ENCODE measurements around the gene ZBTB7C. TPM values are rescaled to one million over a fixed set of nuclear protein-coding genes. Genes with fewer than 3 reads are reported as not detected.

Gene ZBTB7C
- total and polyA plus RNA-seq, 2 donors (not counting 1 experiment from before 2014, with no cell fraction given) = not detected

GRCh38 chr18:48194591-48195181 is 214.5 kb downstream of the ZBTB7C start:
- ATAC-seq (ENCODE audit: low read depth) (no peak), DNase-seq (no peak)
- Mint-ChIP-seq H3K4me1 (no peaks in the 10 kb centered on the region), H3K27ac (no peak overlapping the region), H3K4me3 (no peak overlapping the region), H3K27me3 (peaks cover 19% of the 10 kb centered on the region), H3K9me3 (ENCODE audit: insufficient read depth) (peaks cover 4% of the 10 kb centered on the region)
- no peak overlapping the region for H3K27ac ChIP-seq (ENCODE audit: low read length in 2 of 2)
- 72% methylated on average over 2 of the region's 4 CpGs for WGBS (ENCODE audit: insufficient coverage)
- no peaks in the 10 kb centered on the region for H4K20me1 ChIP-seq (ENCODE audit: control insufficient read depth, insufficient read depth, low read length, poor library complexity, severe bottlenecking)
- intact Hi-C loops (cut with micrococcal nuclease) = no loop called here
- CTCF ChIA-PET = no interaction called here
- H3K27me3 ChIP-seq (replicated peaks in 1 of 4; ENCODE audit: control extremely low read depth in 1 of 4, control insufficient read depth in 3 of 4, insufficient read depth in 4 of 4, low read length in 3 of 4) = peaks cover 0 to 4% (median 0%) of the 10 kb centered on the region in 4 experiments
- H2AFZ ChIP-seq (ENCODE audit: insufficient read depth, low read depth, low read length, poor library complexity, severe bottlenecking) = no peak overlapping the region
- no peak overlapping the region for H3K4me3 ChIP-seq (ENCODE audit: control extremely low read depth in 1 of 5, extremely low read depth in 1 of 5, insufficient read depth in 1 of 5, low read depth in 2 of 5, low read length in 4 of 5)
- no peak overlapping the region for H3K4me2 ChIP-seq (replicated peaks; ENCODE audit: low read depth, low read length, poor library complexity, severe bottlenecking)
- H3K79me2 ChIP-seq (ENCODE audit: control insufficient read depth, insufficient read depth, low read length) = no peaks in the 10 kb centered on the region
- H3K9ac ChIP-seq (ENCODE audit: low read length) = no peak overlapping the region
- no peaks in the 10 kb centered on the region for H3K4me1 ChIP-seq (ENCODE audit: control insufficient read depth in 2 of 2, insufficient read depth in 2 of 2, low read length in 2 of 2)
- peaks cover 0 to 9% (median 0%) of the 10 kb centered on the region in 3 donors for H3K9me3 ChIP-seq (ENCODE audit: control extremely low read depth in 1 of 3, control insufficient read depth in 2 of 3, insufficient read depth in 1 of 3, low read length in 2 of 3)
- POLR2A ChIA-PET = no interaction called here
- no peaks in the 10 kb centered on the region for H3K36me3 ChIP-seq (replicated peaks in 1 of 2; ENCODE audit: control extremely low read depth in 1 of 2, control insufficient read depth in 1 of 2, extremely low read depth in 1 of 2, insufficient read depth in 2 of 2, low read length in 1 of 2)
- TF ChIP-seq EZH2 (IDR thresholded peaks at IDR 0.05; ENCODE audit: borderline replicate concordance, insufficient read depth, low read depth, low read length, poor library complexity, severe bottlenecking) = no peak
- TF ChIP-seq, protein P1, sequence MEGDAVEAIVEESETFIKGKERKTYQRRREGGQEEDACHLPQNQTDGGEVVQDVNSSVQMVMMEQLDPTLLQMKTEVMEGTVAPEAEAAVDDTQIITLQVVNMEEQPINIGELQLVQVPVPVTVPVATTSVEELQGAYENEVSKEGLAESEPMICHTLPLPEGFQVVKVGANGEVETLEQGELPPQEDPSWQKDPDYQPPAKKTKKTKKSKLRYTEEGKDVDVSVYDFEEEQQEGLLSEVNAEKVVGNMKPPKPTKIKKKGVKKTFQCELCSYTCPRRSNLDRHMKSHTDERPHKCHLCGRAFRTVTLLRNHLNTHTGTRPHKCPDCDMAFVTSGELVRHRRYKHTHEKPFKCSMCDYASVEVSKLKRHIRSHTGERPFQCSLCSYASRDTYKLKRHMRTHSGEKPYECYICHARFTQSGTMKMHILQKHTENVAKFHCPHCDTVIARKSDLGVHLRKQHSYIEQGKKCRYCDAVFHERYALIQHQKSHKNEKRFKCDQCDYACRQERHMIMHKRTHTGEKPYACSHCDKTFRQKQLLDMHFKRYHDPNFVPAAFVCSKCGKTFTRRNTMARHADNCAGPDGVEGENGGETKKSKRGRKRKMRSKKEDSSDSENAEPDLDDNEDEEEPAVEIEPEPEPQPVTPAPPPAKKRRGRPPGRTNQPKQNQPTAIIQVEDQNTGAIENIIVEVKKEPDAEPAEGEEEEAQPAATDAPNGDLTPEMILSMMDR (IDR thresholded peaks at IDR 0.05) = no peak

DNA sequence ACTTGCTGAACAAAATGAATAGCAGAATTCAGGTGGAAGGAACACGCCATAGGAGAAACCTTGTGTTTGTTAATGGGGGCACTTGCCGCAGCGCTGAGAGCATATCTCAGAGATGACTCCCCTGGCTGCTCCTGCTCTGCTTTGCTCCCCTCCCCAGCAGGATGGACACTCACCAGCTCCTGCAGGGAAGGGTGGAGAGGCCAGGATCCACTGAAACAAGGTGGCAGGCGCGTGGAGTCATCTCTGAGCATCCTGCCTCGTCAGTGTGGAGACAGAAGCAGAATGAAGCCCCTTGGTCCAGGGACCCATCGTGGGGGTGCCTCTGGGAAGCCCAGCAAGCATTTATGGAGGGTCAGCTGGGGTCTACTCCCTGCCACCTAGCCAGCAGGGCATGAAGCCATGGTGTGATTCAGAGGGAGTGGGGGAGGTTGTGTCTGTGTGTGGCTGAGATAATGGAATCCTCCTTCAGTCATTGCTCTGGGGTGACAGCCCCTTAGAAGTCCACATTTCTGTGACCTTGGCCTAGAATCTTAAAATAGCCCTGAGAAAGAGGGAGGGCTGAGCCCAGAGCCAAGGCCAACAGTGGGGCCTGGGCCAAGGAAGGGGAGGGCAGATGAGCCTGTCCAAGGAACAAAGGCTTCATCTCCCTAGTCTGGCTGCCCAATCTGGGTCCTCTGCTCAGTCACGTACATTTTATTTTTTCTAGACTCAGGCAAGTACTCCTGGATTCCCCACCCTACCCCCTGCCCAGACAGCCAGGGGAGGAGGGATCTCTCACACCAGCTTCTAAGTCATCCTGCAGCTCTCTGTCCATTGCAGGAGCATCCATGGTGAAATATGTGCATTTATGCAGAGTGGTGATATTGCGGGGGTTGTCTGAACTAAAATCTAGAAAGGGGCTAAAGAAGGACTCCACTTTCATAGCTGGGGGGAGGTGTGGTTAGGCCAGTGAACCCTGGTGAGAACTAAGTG is 215.4 kb downstream of the ZBTB7C start:
- no peak for ATAC-seq (ENCODE audit: low read depth)

More for the DNA sequence above, 215.4 kb downstream of the ZBTB7C start:
- Histone ChIP-seq H3K27ac (ENCODE audit: low read length in 2 of 2) (no peak overlapping the region), H3K79me2 (ENCODE audit: control insufficient read depth, insufficient read depth, low read length) (no peaks in the 10 kb centered on the region), H3K9me3 (ENCODE audit: control extremely low read depth in 1 of 3, control insufficient read depth in 2 of 3, insufficient read depth in 1 of 3, low read length in 2 of 3) (peaks cover 0 to 9% (median 0%) of the 10 kb centered on the region in 3 donors), H3K36me3 (replicated peaks in 1 of 2; ENCODE audit: control extremely low read depth in 1 of 2, control insufficient read depth in 1 of 2, extremely low read depth in 1 of 2, insufficient read depth in 2 of 2, low read length in 1 of 2) (no peaks in the 10 kb centered on the region), H4K20me1 (ENCODE audit: control insufficient read depth, insufficient read depth, low read length, poor library complexity, severe bottlenecking) (no peaks in the 10 kb centered on the region), H3K4me2 (replicated peaks; ENCODE audit: low read depth, low read length, poor library complexity, severe bottlenecking) (no peak overlapping the region), H3K27me3 (replicated peaks in 1 of 4; ENCODE audit: control extremely low read depth in 1 of 4, control insufficient read depth in 3 of 4, insufficient read depth in 4 of 4, low read length in 3 of 4) (peaks cover 0 to 4% (median 0%) of the 10 kb centered on the region in 4 experiments), H3K4me1 (ENCODE audit: control insufficient read depth in 2 of 2, insufficient read depth in 2 of 2, low read length in 2 of 2) (no peaks in the 10 kb centered on the region), H3K9ac (ENCODE audit: low read length) (no peak overlapping the region), H3K4me3 (ENCODE audit: control extremely low read depth in 1 of 5, extremely low read depth in 1 of 5, insufficient read depth in 1 of 5, low read depth in 2 of 5, low read length in 4 of 5) (no peak overlapping the region), H2AFZ (ENCODE audit: insufficient read depth, low read depth, low read length, poor library complexity, severe bottlenecking) (no peak overlapping the region)
- CTCF ChIA-PET = no interaction called here
- TF ChIP-seq, protein P1 (IDR thresholded peaks at IDR 0.05) = no peak
- no peak overlapping the region for H3K27ac Mint-ChIP-seq
- no peaks in the 10 kb centered on the region for H3K4me1 Mint-ChIP-seq
- H3K27me3 Mint-ChIP-seq = peaks cover 17% of the 10 kb centered on the region
- POLR2A ChIA-PET = no interaction called here
- no peak for DNase-seq
- H3K9me3 Mint-ChIP-seq (ENCODE audit: insufficient read depth) = peaks cover 4% of the 10 kb centered on the region
- WGBS (ENCODE audit: insufficient coverage) = 85% methylated on average over 7 of the region's 9 CpGs
- intact Hi-C loops (cut with micrococcal nuclease) = no loop called here
- H3K4me3 Mint-ChIP-seq = no peak overlapping the region

Measured in B cell (primary cell).